ENCODE measurements around the gene CD247. TPM values are rescaled to one million over a fixed set of nuclear protein-coding genes. Genes with fewer than 3 reads are reported as not detected.

The CD247 gene
- total RNA-seq (2014; rRNA removed) (0.17 TPM in 1 of 2 replicates, not detected in the other), Bru-seq, nascent RNA (percentile 15 among the genes with signal in this experiment), BruChase-seq, experiment 1, labeled RNA remaining after a 6-hour chase (percentile 16 among the genes with signal in this experiment), BruChase-seq, experiment 2, labeled RNA remaining after a 2-hour chase (percentile 25 among the genes with signal in this experiment)
- long read RNA-seq: 0 reads

- POLR2A ChIA-PET (ENCODE audit: unreplicated experiment): no interaction called here
These were observed at the start of gene CD247 for GRCh38 chr1:167518331-167518700. TSS of gene CD247 (minus strand) at chr1:167518529. CDS start at chr1:167518465, 64 bp downstream.

GRCh38 chr1:167567663-167568062 lies 49.3 kb upstream of the CD247 start:
- ChIA-PET CTCF (no interaction called here), POLR2A (ENCODE audit: unreplicated experiment) (no interaction called here)
- no TSS peak for BruUV-seq (replicated peaks)
- Histone ChIP-seq H3K36me3 (ENCODE audit: low read depth, low read length) (no peaks in the 10 kb centered on the region), H3K27me3 (ENCODE audit: low read length) (0 out of 2 replicates have a peak, but pooled peaks cover 6% of the 10 kb centered on the region), H3K4me1 (ENCODE audit: insufficient read depth, low read length) (no peaks in the 10 kb centered on the region), H3K79me2 (ENCODE audit: low read length) (no peaks in the 10 kb centered on the region), H4K20me1 (ENCODE audit: low read length) (no peaks in the 10 kb centered on the region), H3K9ac (ENCODE audit: low read length) (no peak overlapping the region), H3K4me2 (ENCODE audit: low read length) (no peak overlapping the region), H3K9me3 (ENCODE audit: low read length) (no peaks in the 10 kb centered on the region), H2AFZ (ENCODE audit: low read length) (no peak overlapping the region), H3K4me3 (ENCODE audit: low read length) (no peak overlapping the region), H3K9me2 (replicated peaks; ENCODE audit: low read length) (no peaks in the 10 kb centered on the region), H3K27ac (ENCODE audit: low read length) (no peak overlapping the region), H3F3A (ENCODE audit: low read length, unreplicated experiment) (no peaks in the 10 kb centered on the region)
- intact Hi-C loops (cut with micrococcal nuclease): no loop called here
- no peak for TF ChIP-seq EZH2 (IDR thresholded peaks at IDR 0.05; ENCODE audit: low read length, unreplicated experiment)
- TF ChIP-seq EZH2phosphoT487 (IDR thresholded peaks at IDR 0.05; ENCODE audit: borderline replicate concordance, low read length): no peak
- TF ChIP-seq, protein P1, sequence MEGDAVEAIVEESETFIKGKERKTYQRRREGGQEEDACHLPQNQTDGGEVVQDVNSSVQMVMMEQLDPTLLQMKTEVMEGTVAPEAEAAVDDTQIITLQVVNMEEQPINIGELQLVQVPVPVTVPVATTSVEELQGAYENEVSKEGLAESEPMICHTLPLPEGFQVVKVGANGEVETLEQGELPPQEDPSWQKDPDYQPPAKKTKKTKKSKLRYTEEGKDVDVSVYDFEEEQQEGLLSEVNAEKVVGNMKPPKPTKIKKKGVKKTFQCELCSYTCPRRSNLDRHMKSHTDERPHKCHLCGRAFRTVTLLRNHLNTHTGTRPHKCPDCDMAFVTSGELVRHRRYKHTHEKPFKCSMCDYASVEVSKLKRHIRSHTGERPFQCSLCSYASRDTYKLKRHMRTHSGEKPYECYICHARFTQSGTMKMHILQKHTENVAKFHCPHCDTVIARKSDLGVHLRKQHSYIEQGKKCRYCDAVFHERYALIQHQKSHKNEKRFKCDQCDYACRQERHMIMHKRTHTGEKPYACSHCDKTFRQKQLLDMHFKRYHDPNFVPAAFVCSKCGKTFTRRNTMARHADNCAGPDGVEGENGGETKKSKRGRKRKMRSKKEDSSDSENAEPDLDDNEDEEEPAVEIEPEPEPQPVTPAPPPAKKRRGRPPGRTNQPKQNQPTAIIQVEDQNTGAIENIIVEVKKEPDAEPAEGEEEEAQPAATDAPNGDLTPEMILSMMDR (conservative IDR thresholded peaks at IDR 0.05; ENCODE audit: low read depth, low read length): no peak
- ATAC-seq: no peak
- DNase-seq: no peak

More at GRCh38 chr1:167518331-167518700, at the start of gene CD247:
- no peaks in the 10 kb centered on the region for H4K20me1 ChIP-seq (ENCODE audit: low read length)
- H3K27me3 ChIP-seq (ENCODE audit: low read length): peaks cover 11% of the 10 kb centered on the region; the same call in 1 of the 2 replicates
- H2AFZ ChIP-seq (ENCODE audit: low read length): peak within 1 kb of the TSS; percentile 49; the same call in 1 of the 2 replicates
- no peaks in the 10 kb centered on the region for H3K79me2 ChIP-seq (ENCODE audit: low read length)
- no peaks in the 10 kb centered on the region for H3K4me1 ChIP-seq (ENCODE audit: insufficient read depth, low read length)
- intact Hi-C loops (cut with micrococcal nuclease): no loop called here
- no peak within 1 kb of the TSS for H3K9ac ChIP-seq (ENCODE audit: low read length)
- ATAC-seq (no peak), DNase-seq (no peak)
- H3K4me2 ChIP-seq (ENCODE audit: low read length): no peak within 1 kb of the TSS
- no peaks in the 10 kb centered on the region for H3F3A ChIP-seq (ENCODE audit: low read length, unreplicated experiment)
- H3K27ac ChIP-seq (ENCODE audit: low read length): no peak within 1 kb of the TSS
- H3K4me3 ChIP-seq (ENCODE audit: low read length): no peak within 1 kb of the TSS
- no TSS peak for BruUV-seq (replicated peaks)
- CTCF ChIA-PET: no interaction called here
- TF ChIP-seq EZH2phosphoT487 (IDR thresholded peaks at IDR 0.05; ENCODE audit: borderline replicate concordance, low read length) (no peak), EZH2 (IDR thresholded peaks at IDR 0.05; ENCODE audit: low read length, unreplicated experiment) (no peak)
- TF ChIP-seq, protein P1 (conservative IDR thresholded peaks at IDR 0.05; ENCODE audit: low read depth, low read length): no peak
- H3K9me2 ChIP-seq (replicated peaks; ENCODE audit: low read length): no peaks in the 10 kb centered on the region
- no peaks in the 10 kb centered on the region for H3K36me3 ChIP-seq (ENCODE audit: low read depth, low read length)
- H3K9me3 ChIP-seq (ENCODE audit: low read length): no peaks in the 10 kb centered on the region

DNA sequence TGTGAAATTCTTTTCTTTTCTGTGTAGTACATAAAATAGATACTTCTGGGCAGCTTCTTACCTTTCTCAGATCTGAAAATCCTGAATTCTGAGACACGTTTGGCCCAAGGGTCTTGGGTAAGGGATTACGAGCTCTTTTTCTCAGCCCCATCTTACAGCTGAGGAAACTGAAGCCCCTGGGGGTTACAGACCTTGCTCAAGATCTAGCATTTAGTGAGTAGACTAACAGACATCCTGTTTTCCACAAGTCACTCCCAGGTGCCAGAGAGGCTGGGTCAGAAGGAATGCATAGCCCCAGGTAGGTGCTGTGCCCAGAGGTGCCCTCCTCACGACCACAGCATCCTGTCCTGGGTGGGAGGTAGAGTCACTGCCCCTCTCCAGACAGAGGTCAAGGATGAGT lies 48.4 kb upstream of the CD247 start:
- no peaks in the 10 kb centered on the region for H3K9me3 ChIP-seq (ENCODE audit: low read length)
- H3K9ac ChIP-seq (ENCODE audit: low read length): no peak overlapping the region
- no peaks in the 10 kb centered on the region for H4K20me1 ChIP-seq (ENCODE audit: low read length)
- H3K4me2 ChIP-seq (ENCODE audit: low read length): no peak overlapping the region
- DNase-seq (no peak), ATAC-seq (no peak)
- H3K4me1 ChIP-seq (ENCODE audit: insufficient read depth, low read length): no peaks in the 10 kb centered on the region
- intact Hi-C loops (cut with micrococcal nuclease): no loop called here
- no peaks in the 10 kb centered on the region for H3K36me3 ChIP-seq (ENCODE audit: low read depth, low read length)
- no TSS peak for BruUV-seq (replicated peaks)
- ChIA-PET POLR2A (ENCODE audit: unreplicated experiment) (no interaction called here), CTCF (no interaction called here)
- H3K9me2 ChIP-seq (replicated peaks; ENCODE audit: low read length): no peaks in the 10 kb centered on the region
- TF ChIP-seq EZH2phosphoT487 (IDR thresholded peaks at IDR 0.05; ENCODE audit: borderline replicate concordance, low read length): no peak
- TF ChIP-seq EZH2 (IDR thresholded peaks at IDR 0.05; ENCODE audit: low read length, unreplicated experiment): no peak
- TF ChIP-seq, protein P1 (conservative IDR thresholded peaks at IDR 0.05; ENCODE audit: low read depth, low read length): no peak
- H2AFZ ChIP-seq (ENCODE audit: low read length): no peak overlapping the region
- no peak overlapping the region for H3K4me3 ChIP-seq (ENCODE audit: low read length)
- H3K79me2 ChIP-seq (ENCODE audit: low read length): no peaks in the 10 kb centered on the region
- H3K27me3 ChIP-seq (ENCODE audit: low read length): no peaks in the 10 kb centered on the region
- no peak overlapping the region for H3K27ac ChIP-seq (ENCODE audit: low read length)
- no peaks in the 10 kb centered on the region for H3F3A ChIP-seq (ENCODE audit: low read length, unreplicated experiment)
